Activated CD8-positive, alpha-beta memory T cell treated with anti-CD3 and anti-CD28 coated beads for 1 hour (primary cell): ENCODE data around the gene PRKAR2B.
"Not testable (repeated sequence)": the region's sequence is repeated elsewhere in the genome, so short reads cannot be mapped to it uniquely, and the experiment has no call there.

Source experiments
- DNase-seq, 2 donors: peaks; one replicate each; pipeline ENCODE4 v3.0.0-alpha.2; 2020; ENCODE audit warnings: low read depth in 1 of 2; ENCODE audit errors: extremely low read depth in 1 of 2

Gene PRKAR2B

GRCh38 chr7:107076781-107077698, 32.5 kb downstream of the PRKAR2B start:
- DNase-seq, result no peak

GRCh38 chr7:107077699-107078516, 33.4 kb downstream of the PRKAR2B start:
- no peak for DNase-seq

- no peak for DNase-seq
Observed at GRCh38 chr7:107078517-107078966, 34.0 kb downstream of the PRKAR2B start.

- DNase-seq, result no peak
Observed at GRCh38 chr7:107079212-107079940, 34.9 kb downstream of the PRKAR2B start.

GRCh38 chr7:107080099-107080505, 35.6 kb downstream of the PRKAR2B start:
- DNase-seq, result no peak

GRCh38 chr7:107080533-107080932, 36.0 kb downstream of the PRKAR2B start:
- no peak for DNase-seq

GRCh38 chr7:107085180-107085579, 40.7 kb downstream of the PRKAR2B start:
- DNase-seq, result no peak

- DNase-seq, result no peak
Observed at GRCh38 chr7:107089627-107090026, 45.1 kb downstream of the PRKAR2B start.

GRCh38 chr7:107090457-107090856, 46.0 kb downstream of the PRKAR2B start:
- no peak for DNase-seq

- no peak for DNase-seq
Observed at GRCh38 chr7:107091306-107091705, 46.8 kb downstream of the PRKAR2B start.

GRCh38 chr7:107093671-107094070, 49.2 kb downstream of the PRKAR2B start:
- not testable (repeated sequence) for DNase-seq

GRCh38 chr7:107099154-107099553, 54.6 kb downstream of the PRKAR2B start:
- not testable (repeated sequence) for DNase-seq

GRCh38 chr7:107100824-107101223, 56.3 kb downstream of the PRKAR2B start:
- no peak for DNase-seq

GRCh38 chr7:107103369-107103768, 58.9 kb downstream of the PRKAR2B start:
- no peak for DNase-seq

GRCh38 chr7:107104801-107105200, 60.3 kb downstream of the PRKAR2B start:
- no peak for DNase-seq

- no peak for DNase-seq
Observed at GRCh38 chr7:107105591-107106245, 61.2 kb downstream of the PRKAR2B start.

GRCh38 chr7:107108793-107109371, 64.4 kb downstream of the PRKAR2B start:
- no peak for DNase-seq

- DNase-seq, result no peak
Observed at GRCh38 chr7:107109955-107110354, 65.5 kb downstream of the PRKAR2B start.

GRCh38 chr7:107111196-107111595, 66.7 kb downstream of the PRKAR2B start:
- DNase-seq, result no peak

- DNase-seq, result no peak
Observed at GRCh38 chr7:107113866-107114265, 69.4 kb downstream of the PRKAR2B start.
